CD4-positive, alpha-beta T cell (primary cell): ENCODE results near the gene C3orf52. TPM values are rescaled to one million over a fixed set of nuclear protein-coding genes. Genes with fewer than 3 reads are reported as not detected.
"Not testable (repeated sequence)": the region's sequence is repeated elsewhere in the genome, so short reads cannot be mapped to it uniquely, and the experiment has no call there.

Experiments used
- ATAC-seq: fragments of 200-7000 bp; cut with Tn5 transposase; one replicate; pipeline ENCODE4 v1.10.0; 2022; ENCODE audit warnings: mild to moderate bottlenecking; ENCODE audit not compliant: poor library complexity
- CTCF ChIA-PET: fragments of 350-600 bp; sonication (Branson Sonifier 250); formaldehyde crosslinking; loops from one replicate; lab custom pipeline; 2021; ENCODE audit warnings: antibody characterized with exemption, inconsistent platforms; lab: Charles Lee
- POLR2A ChIA-PET: fragments of 350-600 bp; sonication (Branson Sonifier 250); formaldehyde crosslinking; loops from one replicate; lab custom pipeline; 2021; ENCODE audit warnings: antibody characterized with exemption, inconsistent platforms; lab: Charles Lee
- DNase-seq, 14 experiments: peaks; one replicate each; pipeline ENCODE4 v3.0.0-alpha.2; 2013 to 2020; ENCODE audit warnings: mixed read lengths in 2 of 14
- H3K27ac ChIP-seq, 2 donors: one replicate each; pipeline versions ENCODE4 v1.5.1 to v1.7.0; 2013; ENCODE audit warnings: low read length in 2 of 2, low read depth in 1 of 2, mild to moderate bottlenecking in 1 of 2
- H3K27me3 ChIP-seq, 2 experiments: 1 replicate in 1 of 2; 2 replicates in 1 of 2; pipeline versions ENCODE4 v1.6.1 to v1.7.0; 2013; ENCODE audit warnings: low read length in 2 of 2, control low read depth in 1 of 2, mild to moderate bottlenecking in 1 of 2, moderate library complexity in 1 of 2; ENCODE audit not compliant: insufficient read depth in 2 of 2, control insufficient read depth in 1 of 2
- H3K36me3 ChIP-seq: one replicate; pipeline ENCODE4 v1.6.1; 2013; ENCODE audit warnings: low read length, control low read depth; ENCODE audit not compliant: insufficient read depth
- H3K4me1 ChIP-seq: one replicate; pipeline ENCODE4 v1.6.1; 2013; ENCODE audit warnings: low read length, control low read depth; ENCODE audit not compliant: insufficient read depth
- H3K4me3 ChIP-seq: one replicate; pipeline ENCODE4 v1.5.1; 2013; ENCODE audit warnings: mild to moderate bottlenecking, low read length, moderate library complexity
- H3K9me3 ChIP-seq, 2 experiments: 1 replicate in 1 of 2; 2 replicates in 1 of 2; pipeline versions ENCODE4 v1.6.1 to v1.7.0; 2013; ENCODE audit warnings: low read length in 2 of 2, mild to moderate bottlenecking in 2 of 2, control low read depth in 1 of 2, moderate library complexity in 1 of 2; ENCODE audit not compliant: control insufficient read depth in 1 of 2, insufficient read depth in 1 of 2
- H3K27ac Mint-ChIP-seq: one replicate; pipeline ENCODE4 v1.8.0; 2020; ENCODE audit warnings: mixed read lengths
- H3K27me3 Mint-ChIP-seq: one replicate; pipeline ENCODE4 v1.8.0; 2021; ENCODE audit warnings: mixed read lengths
- H3K36me3 Mint-ChIP-seq: one replicate; pipeline ENCODE4 v1.8.0; 2021; ENCODE audit warnings: low read depth, mixed read lengths
- H3K4me1 Mint-ChIP-seq: one replicate; pipeline ENCODE4 v1.8.0; 2021; ENCODE audit warnings: low read depth, mixed read lengths
- H3K4me3 Mint-ChIP-seq: one replicate; pipeline ENCODE4 v1.8.0; 2020; ENCODE audit warnings: mild to moderate bottlenecking, mixed read lengths
- H3K9me3 Mint-ChIP-seq: one replicate; pipeline ENCODE4 v1.8.0; 2020; ENCODE audit warnings: mixed read lengths
- intact Hi-C, 2 experiments: fragments of 100-400 bp; cut with DNase I in 1 of 2; cut with micrococcal nuclease in 1 of 2; formaldehyde crosslinking; loops; one replicate each; pipeline versions ENCODE4 v1.15.1 to v1.9.0; 2023 to 2025; cut with DNase I, micrococcal nuclease
- total RNA-seq, 174 experiments: library from RNA in 2 of 174; stranded (reverse) in 2 of 174; gene quantifications; one replicate each; pipeline ENCODE4 v1.2.3 and lab custom pipeline; 2021 to 2026
- TF ChIP-seq, protein P1 (sequence below): fragments of 200-600 bp; IDR thresholded peaks from one replicate; pipeline ENCODE4 v1.8.0; 2022; ENCODE audit warnings: antibody characterized with exemption, mild to moderate bottlenecking

Gene C3orf52
- total RNA-seq, 2 experiments from 2014 or later: 1.6 to 2.7 TPM

DNA sequence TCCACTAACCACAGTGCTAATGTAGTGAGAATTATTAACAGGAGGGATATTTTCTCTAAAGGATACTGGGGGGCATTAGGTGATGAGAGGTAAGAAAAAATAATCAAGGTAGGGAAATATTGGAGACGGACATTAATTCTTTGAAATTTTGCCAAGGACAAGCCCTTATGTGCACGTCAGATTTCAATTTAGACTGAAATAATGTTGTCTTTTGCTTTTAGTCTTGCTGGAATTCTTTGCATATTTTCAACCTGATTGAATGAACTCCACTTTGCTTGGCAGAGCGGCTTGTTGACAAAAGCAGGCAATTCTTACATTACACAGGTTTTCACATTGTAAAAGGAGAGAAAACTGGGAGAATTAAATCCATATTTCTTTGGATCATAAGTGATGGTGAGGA is 25.0 kb upstream of the C3orf52 start:
- H3K27ac Mint-ChIP-seq: no peak overlapping the region
- ATAC-seq (no peak), DNase-seq (no peak)
- intact Hi-C loops: no loop called here
- no peak overlapping the region for H3K4me3 ChIP-seq
- H3K36me3 Mint-ChIP-seq: no peaks in the 10 kb centered on the region
- no peaks in the 10 kb centered on the region for H3K9me3 ChIP-seq
- TF ChIP-seq, protein P1, sequence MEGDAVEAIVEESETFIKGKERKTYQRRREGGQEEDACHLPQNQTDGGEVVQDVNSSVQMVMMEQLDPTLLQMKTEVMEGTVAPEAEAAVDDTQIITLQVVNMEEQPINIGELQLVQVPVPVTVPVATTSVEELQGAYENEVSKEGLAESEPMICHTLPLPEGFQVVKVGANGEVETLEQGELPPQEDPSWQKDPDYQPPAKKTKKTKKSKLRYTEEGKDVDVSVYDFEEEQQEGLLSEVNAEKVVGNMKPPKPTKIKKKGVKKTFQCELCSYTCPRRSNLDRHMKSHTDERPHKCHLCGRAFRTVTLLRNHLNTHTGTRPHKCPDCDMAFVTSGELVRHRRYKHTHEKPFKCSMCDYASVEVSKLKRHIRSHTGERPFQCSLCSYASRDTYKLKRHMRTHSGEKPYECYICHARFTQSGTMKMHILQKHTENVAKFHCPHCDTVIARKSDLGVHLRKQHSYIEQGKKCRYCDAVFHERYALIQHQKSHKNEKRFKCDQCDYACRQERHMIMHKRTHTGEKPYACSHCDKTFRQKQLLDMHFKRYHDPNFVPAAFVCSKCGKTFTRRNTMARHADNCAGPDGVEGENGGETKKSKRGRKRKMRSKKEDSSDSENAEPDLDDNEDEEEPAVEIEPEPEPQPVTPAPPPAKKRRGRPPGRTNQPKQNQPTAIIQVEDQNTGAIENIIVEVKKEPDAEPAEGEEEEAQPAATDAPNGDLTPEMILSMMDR: no peak
- H3K9me3 Mint-ChIP-seq: no peaks in the 10 kb centered on the region
- ChIA-PET CTCF (no interaction called here), POLR2A (no interaction called here)
- H3K27me3 ChIP-seq: no peaks in the 10 kb centered on the region
- no peak overlapping the region for H3K27ac ChIP-seq
- H3K4me3 Mint-ChIP-seq: no peak overlapping the region
- no peaks in the 10 kb centered on the region for H3K27me3 Mint-ChIP-seq
- H3K4me1 ChIP-seq: no peaks in the 10 kb centered on the region
- H3K4me1 Mint-ChIP-seq: no peaks in the 10 kb centered on the region
- H3K36me3 ChIP-seq: no peaks in the 10 kb centered on the region

DNA sequence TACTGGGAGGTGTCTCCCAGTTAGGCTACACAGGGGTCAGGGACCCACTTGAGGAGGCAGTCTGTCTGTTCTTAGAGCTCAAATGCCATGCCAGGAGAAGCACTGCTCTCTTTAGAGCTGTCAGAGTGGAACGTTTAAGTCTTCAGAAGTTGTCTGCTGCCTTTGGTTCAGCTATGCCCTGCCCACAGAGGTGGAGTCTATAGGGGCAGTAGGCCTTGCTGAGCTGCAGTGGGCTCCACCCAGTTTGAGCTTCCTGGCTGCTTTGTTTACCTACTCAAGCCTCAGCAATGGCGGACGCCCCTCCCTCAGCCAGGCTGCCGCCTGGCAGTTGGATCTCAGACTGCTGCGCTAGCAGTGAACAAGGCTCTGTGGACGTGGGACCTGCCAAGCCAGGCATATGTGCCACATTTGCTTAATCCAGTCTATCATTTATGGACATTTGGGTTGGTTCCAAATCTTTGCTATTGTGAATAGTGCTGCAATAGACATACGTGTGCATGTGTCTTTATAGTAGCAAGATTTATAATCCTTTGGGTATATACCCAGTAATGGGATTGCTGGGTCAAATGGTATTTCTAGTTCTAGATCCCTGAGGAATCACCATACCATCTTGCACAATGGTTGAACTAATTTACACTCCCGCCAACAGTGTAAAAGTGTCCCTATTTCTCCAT is 13.7 kb upstream of the C3orf52 start:
- ChIA-PET CTCF (interaction anchor here (0.7 to 1.0 kb wide), 2 partner anchors 69 to 427 kb away, joined by 3 to 4 read pairs; partner anchors contain the start of gene BTLA), POLR2A (interaction anchor here (0.6 to 1.9 kb wide), 15 partner anchors 14 to 426 kb away, joined by 3 to 12 read pairs (median 4); partner anchors contain the start of genes ABHD10 and C3orf52)
- peak overlapping the region; percentile 74 for H3K4me3 Mint-ChIP-seq
- H3K4me1 Mint-ChIP-seq: peaks cover 57% of the 10 kb centered on the region
- not testable (repeated sequence) for H3K27me3 ChIP-seq, H3K36me3 ChIP-seq, H3K36me3 Mint-ChIP-seq, H3K9me3 ChIP-seq, H3K9me3 Mint-ChIP-seq, H3K27me3 Mint-ChIP-seq
- Histone ChIP-seq H3K4me3 (peak overlapping the region; percentile 37), H3K4me1 (peaks cover 21% of the 10 kb centered on the region), H3K27ac (peak overlapping the region; percentile 34 to 35)
- H3K27ac Mint-ChIP-seq: peak overlapping the region; percentile 94
- ATAC-seq: peak; percentile 52
- intact Hi-C loops: loop anchor here in 1 of 2 experiments (2.0 kb wide), 1 partner anchor 14 kb away; the partner anchor contains the start of gene C3orf52
- DNase-seq: peak; percentile 61 to 86 (median 70)

DNA sequence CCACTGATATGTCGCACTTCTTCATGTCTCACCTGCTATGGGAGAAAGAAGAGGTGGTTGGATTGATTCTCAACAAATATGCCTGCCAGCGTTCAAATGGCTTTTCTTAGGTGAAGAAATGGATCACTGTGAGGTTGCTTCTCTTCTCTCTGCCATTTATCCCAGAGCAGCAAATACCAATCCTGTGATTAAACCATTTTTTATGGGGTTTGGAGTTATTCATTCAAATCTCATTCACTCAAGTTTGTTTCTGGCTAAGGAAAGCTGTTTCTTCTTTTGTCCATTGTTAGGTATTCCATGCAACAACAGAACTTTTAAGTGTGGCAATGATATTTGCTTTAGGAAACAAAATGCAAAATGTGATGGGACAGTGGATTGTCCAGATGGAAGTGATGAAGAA is 12.2 kb upstream of the C3orf52 start:
- H3K9me3 Mint-ChIP-seq: peaks cover 5% of the 10 kb centered on the region
- Histone ChIP-seq H3K4me3 (no peak overlapping the region), H3K27me3 (no peaks in the 10 kb centered on the region), H3K4me1 (peaks cover 21% of the 10 kb centered on the region), H3K27ac (no peak overlapping the region), H3K36me3 (no peaks in the 10 kb centered on the region), H3K9me3 (no peaks in the 10 kb centered on the region)
- H3K4me1 Mint-ChIP-seq: peaks cover 57% of the 10 kb centered on the region
- TF ChIP-seq, protein P1: no peak
- intact Hi-C loops: no loop called here
- H3K27ac Mint-ChIP-seq: peak overlapping the region; percentile 94
- H3K36me3 Mint-ChIP-seq: peaks cover 4% of the 10 kb centered on the region
- DNase-seq: no peak
- H3K27me3 Mint-ChIP-seq: no peaks in the 10 kb centered on the region
- ATAC-seq: no peak
- CTCF ChIA-PET: no interaction called here
- POLR2A ChIA-PET: interaction anchor here (2.3 kb wide), 1 partner anchor 11 kb away, joined by 7 read pairs; no protein-coding TSS in a partner anchor
- H3K4me3 Mint-ChIP-seq: no peak overlapping the region
